Mucosa of descending colon (tissue), 3 donors: ENCODE results near the gene SGMS1. TPM values are rescaled to one million over a fixed set of nuclear protein-coding genes. Genes with fewer than 3 reads are reported as not detected.
A peak's percentile ranks its signal among the peaks of the same experiment; 100 is the strongest.

Experiments used
- ATAC-seq: fragments of 200-7000 bp; cut with Tn5 transposase; one replicate; pipeline ENCODE4 v1.9.1; 2020; ENCODE audit warnings: mild to moderate bottlenecking, moderate library complexity
- DNase-seq, 3 donors: peaks; one replicate each; pipeline ENCODE4 v3.0.0-alpha.2; 2020
- H3K36me3 ChIP-seq: fragments of 200-600 bp; one replicate; pipeline ENCODE4 v1.8.0; 2021; ENCODE audit warnings: low read depth, mild to moderate bottlenecking
- H3K4me1 ChIP-seq: fragments of 200-600 bp; one replicate; pipeline ENCODE4 v1.8.0; 2021; ENCODE audit warnings: low read depth, mild to moderate bottlenecking
- H3K4me3 ChIP-seq: fragments of 200-600 bp; one replicate; pipeline ENCODE4 v1.8.0; 2021; ENCODE audit warnings: mild to moderate bottlenecking
- H3K9me3 ChIP-seq: fragments of 200-600 bp; one replicate; pipeline ENCODE4 v1.8.0; 2021; ENCODE audit warnings: mild to moderate bottlenecking
- intact Hi-C, 2 donors: fragments of 100-400 bp; cut with DNase I in 1 of 2; cut with micrococcal nuclease in 1 of 2; formaldehyde crosslinking; loops; one replicate each; pipeline versions ENCODE4 v1.11.0 to v1.11.1; 2022; cut with DNase I, micrococcal nuclease
- total RNA-seq, 3 donors: library from RNA; stranded (reverse); fragmentation: NEBNext Ultra II Directional in 2 of 3; extraction: Animal tissue kit (Norgen Biotek cat#: 25700) in 2 of 3; gene quantifications; one replicate each; pipeline versions ENCODE4 v1.2.1 to v1.2.4, GENCODE V29; 2021 to 2023
- TF ChIP-seq, protein P1 (sequence below): fragments of 200-600 bp; IDR thresholded peaks from one replicate; pipeline ENCODE4 v1.8.0; 2022; ENCODE audit warnings: antibody characterized with exemption, mild to moderate bottlenecking
- donor health status: DM: no; HTN: no; CAD: no; lungs with moderate emphysema.
- donor health status: DM: no; HTN: no; CAD: no.
- donor health status: DM: no; HTN: yes; CAD: no.

SGMS1 gene
- total RNA-seq, 3 donors from 2014 or later, result 14.4 to 28.4 (median 20.0) TPM

DNA sequence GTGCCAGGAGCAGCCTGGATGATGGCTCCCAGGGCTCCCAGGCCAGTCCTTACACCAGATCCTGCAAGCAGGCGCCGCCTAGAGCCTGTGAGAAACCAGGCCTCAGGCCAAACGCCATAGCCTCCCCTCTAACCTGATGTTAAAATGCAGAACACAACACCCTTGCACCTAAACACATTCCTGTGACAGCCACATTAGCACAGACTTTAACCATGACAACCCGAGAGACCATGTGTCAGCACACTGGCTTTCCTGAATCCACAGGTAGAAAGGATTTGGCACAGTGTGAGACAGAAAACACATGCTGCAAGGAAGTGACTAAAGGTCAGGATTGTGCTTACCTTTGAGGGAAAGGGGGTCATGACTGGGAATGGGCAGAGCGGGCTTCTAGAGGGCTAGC is 59.9 kb downstream of the SGMS1 start:
- Histone ChIP-seq H3K9me3 (no peaks in the 10 kb centered on the region), H3K4me3 (no peak overlapping the region), H3K4me1 (no peaks in the 10 kb centered on the region), H3K36me3 (no peaks in the 10 kb centered on the region)
- intact Hi-C loops, result loop anchor here in 1 of 2 donors (5.0 kb wide), 1 partner anchor 48 kb away; no protein-coding TSS in a partner anchor
- DNase-seq (peak in 1 of 3 donors; percentile 42), ATAC-seq (peak; percentile 78)
- TF ChIP-seq, protein P1, sequence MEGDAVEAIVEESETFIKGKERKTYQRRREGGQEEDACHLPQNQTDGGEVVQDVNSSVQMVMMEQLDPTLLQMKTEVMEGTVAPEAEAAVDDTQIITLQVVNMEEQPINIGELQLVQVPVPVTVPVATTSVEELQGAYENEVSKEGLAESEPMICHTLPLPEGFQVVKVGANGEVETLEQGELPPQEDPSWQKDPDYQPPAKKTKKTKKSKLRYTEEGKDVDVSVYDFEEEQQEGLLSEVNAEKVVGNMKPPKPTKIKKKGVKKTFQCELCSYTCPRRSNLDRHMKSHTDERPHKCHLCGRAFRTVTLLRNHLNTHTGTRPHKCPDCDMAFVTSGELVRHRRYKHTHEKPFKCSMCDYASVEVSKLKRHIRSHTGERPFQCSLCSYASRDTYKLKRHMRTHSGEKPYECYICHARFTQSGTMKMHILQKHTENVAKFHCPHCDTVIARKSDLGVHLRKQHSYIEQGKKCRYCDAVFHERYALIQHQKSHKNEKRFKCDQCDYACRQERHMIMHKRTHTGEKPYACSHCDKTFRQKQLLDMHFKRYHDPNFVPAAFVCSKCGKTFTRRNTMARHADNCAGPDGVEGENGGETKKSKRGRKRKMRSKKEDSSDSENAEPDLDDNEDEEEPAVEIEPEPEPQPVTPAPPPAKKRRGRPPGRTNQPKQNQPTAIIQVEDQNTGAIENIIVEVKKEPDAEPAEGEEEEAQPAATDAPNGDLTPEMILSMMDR, result no peak

DNA sequence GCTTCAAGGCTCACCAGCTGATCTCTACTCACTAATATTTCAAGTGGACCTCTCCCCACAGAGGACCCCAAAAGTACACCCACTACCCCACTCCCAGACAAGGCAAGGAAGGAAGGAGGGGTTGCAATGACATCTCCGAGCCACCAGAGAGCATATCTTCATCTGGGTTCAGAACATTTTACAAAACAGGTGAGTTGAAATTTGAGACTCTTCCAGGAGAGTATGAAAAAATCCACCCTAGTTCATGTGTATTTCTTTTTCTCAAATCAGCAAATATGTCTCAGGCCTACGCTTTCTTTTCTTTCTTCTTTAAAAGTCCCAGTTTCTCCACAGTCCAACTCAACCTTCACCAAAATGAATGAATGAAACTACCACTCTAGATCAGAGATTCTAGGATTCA is 61.9 kb downstream of the SGMS1 start:
- DNase-seq (no peak), ATAC-seq (peak; percentile 47)
- Histone ChIP-seq H3K36me3 (no peaks in the 10 kb centered on the region), H3K9me3 (no peaks in the 10 kb centered on the region), H3K4me1 (no peaks in the 10 kb centered on the region), H3K4me3 (no peak overlapping the region)
- TF ChIP-seq, protein P1, result peak; percentile 41
- intact Hi-C loops, result loop anchor here in 1 of 2 donors (5.0 kb wide), 1 partner anchor 50 kb away; no protein-coding TSS in a partner anchor

DNA sequence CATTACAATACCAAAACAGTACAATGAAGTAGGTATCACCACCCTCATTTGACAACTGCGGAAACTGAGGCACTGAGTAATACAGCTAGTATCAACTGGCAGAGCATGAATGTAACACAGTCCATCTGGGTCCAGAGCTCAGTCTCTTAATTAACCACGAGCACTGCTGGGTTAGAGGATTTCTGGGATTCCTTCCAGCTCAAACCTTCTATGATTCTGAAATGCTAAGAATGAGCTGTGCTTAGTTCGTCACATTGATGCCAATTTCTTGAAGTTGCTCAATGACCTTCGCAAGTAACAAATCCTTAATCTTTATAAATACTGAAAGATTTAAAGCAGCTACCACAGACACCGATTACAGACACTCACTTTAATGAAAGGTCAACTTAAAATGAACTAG is 62.5 kb downstream of the SGMS1 start:
- H3K36me3 ChIP-seq, result no peaks in the 10 kb centered on the region
- no peaks in the 10 kb centered on the region for H3K9me3 ChIP-seq
- TF ChIP-seq, protein P1, result no peak
- H3K4me3 ChIP-seq, result no peak overlapping the region
- no peak for ATAC-seq
- no peak for DNase-seq
- H3K4me1 ChIP-seq, result no peaks in the 10 kb centered on the region
- intact Hi-C loops, result loop anchor here in 1 of 2 donors (5.0 kb wide), 1 partner anchor 51 kb away; no protein-coding TSS in a partner anchor

DNA sequence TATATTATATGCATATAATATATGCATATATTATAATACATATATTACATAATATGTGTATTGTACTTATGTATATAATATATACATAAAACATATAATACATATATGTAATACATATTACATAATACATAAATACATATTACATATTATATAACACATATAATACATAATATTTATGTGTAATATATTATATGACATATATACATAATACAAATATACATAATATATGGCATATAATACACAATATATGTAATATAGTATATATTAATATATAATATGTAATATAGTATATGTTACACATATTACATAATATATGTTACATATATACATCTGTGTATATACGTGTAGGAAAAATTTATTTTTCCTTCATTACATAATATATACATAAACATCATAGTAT is 63.4 kb downstream of the SGMS1 start:
- intact Hi-C loops, result loop anchor here in 1 of 2 donors (5.0 kb wide), 1 partner anchor 52 kb away; no protein-coding TSS in a partner anchor

DNA sequence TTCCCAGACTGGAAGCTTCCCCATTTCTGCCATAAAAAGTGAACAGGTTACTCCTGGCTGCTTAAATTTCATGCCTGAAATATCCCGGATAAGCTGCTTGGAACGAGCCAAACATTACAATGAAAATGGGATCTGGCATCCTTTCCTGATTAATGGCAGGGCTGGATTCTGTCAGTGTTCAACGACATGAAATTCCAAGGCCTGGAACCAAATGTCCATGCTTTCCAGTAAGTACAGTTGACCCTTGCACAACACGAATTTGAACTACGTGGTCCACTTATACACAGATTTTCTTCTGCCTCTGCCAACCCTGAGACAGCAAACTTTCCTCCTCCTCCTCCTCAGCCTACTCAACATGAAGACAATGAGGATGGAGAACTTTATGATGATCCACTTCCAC is 65.4 kb downstream of the SGMS1 start:
- intact Hi-C loops, result no loop called here

More for the DNA sequence above, 63.4 kb downstream of the SGMS1 start:
- Histone ChIP-seq H3K36me3 (no peaks in the 10 kb centered on the region), H3K4me3 (no peak overlapping the region), H3K9me3 (no peaks in the 10 kb centered on the region), H3K4me1 (no peaks in the 10 kb centered on the region)
- DNase-seq (no peak), ATAC-seq (no peak)
- TF ChIP-seq, protein P1, result no peak

More for the DNA sequence above, 65.4 kb downstream of the SGMS1 start:
- DNase-seq, result no peak
- no peaks in the 10 kb centered on the region for H3K4me1 ChIP-seq
- TF ChIP-seq, protein P1, result no peak
- H3K4me3 ChIP-seq, result no peak overlapping the region
- no peak for ATAC-seq
- H3K9me3 ChIP-seq, result no peaks in the 10 kb centered on the region
- H3K36me3 ChIP-seq, result no peaks in the 10 kb centered on the region
